MCF 10A (cell line): Measurements from ENCODE around the gene AVPR2. TPM values are rescaled to one million over a fixed set of nuclear protein-coding genes. Genes with fewer than 3 reads are reported as not detected.

Source experiments
- BruUV-seq: library from RNA; stranded (reverse); fragments of 400-500 nt; replicated peaks from 2 replicates; lab custom pipeline; 2021; lab: Mats Ljungman, UMichigan
- CTCF ChIA-PET: fragments of 300-600 bp; sonication (Branson Sonifier 250); formaldehyde crosslinking; extraction: SDS; loops from one replicate; lab custom pipeline; 2021; ENCODE audit warnings: antibody characterized with exemption, inconsistent platforms; lab: Yijun Ruan, JAX
- POLR2A ChIA-PET: fragments of 300-600, 350-650 bp; sonication (Branson Sonifier 250); formaldehyde crosslinking; extraction: SDS; loops from one replicate; lab custom pipeline; 2020; ENCODE audit warnings: antibody characterized with exemption, inconsistent platforms; lab: Yijun Ruan, JAX
- DNase-seq: peaks from one replicate; pipeline ENCODE4 v3.0.0-alpha.2; 2018; ENCODE audit not compliant: unreplicated experiment
- H3K27ac Mint-ChIP-seq: one replicate; pipeline ENCODE4 v1.8.0; 2022; ENCODE audit warnings: mild to moderate bottlenecking, low read depth, mixed read lengths; ENCODE audit not compliant: unreplicated experiment
- H3K27me3 Mint-ChIP-seq: one replicate; pipeline ENCODE4 v1.8.0; 2022; ENCODE audit warnings: mixed read lengths; ENCODE audit not compliant: insufficient read depth, unreplicated experiment
- H3K36me3 Mint-ChIP-seq: one replicate; pipeline ENCODE4 v1.8.0; 2022; ENCODE audit warnings: mild to moderate bottlenecking, moderate library complexity, mixed read lengths; ENCODE audit not compliant: insufficient read depth, unreplicated experiment
- H3K4me1 Mint-ChIP-seq: one replicate; pipeline ENCODE4 v1.8.0; 2022; ENCODE audit warnings: mixed read lengths; ENCODE audit not compliant: insufficient read depth, unreplicated experiment
- H3K4me3 Mint-ChIP-seq: one replicate; pipeline ENCODE4 v1.8.0; 2022; ENCODE audit warnings: mild to moderate bottlenecking, moderate library complexity, mixed read lengths; ENCODE audit not compliant: unreplicated experiment
- H3K9me3 Mint-ChIP-seq: one replicate; pipeline ENCODE4 v1.8.0; 2022; ENCODE audit warnings: mixed read lengths; ENCODE audit not compliant: unreplicated experiment
- CTCF ChIP-seq: fragments of 200-600 bp; IDR thresholded peaks from one replicate; pipeline ENCODE4 v1.8.0; 2022; ENCODE audit warnings: antibody characterized with exemption, mild to moderate bottlenecking; ENCODE audit not compliant: unreplicated experiment
- intact Hi-C: fragments of 100-400 bp; cut with micrococcal nuclease; formaldehyde crosslinking; loops from 2 replicates; pipeline ENCODE4 v1.14.1; 2022
- total RNA-seq: library from RNA; stranded (reverse); gene quantifications from 2 replicates; pipeline ENCODE4 v1.2.3, GENCODE V29; 2022

AVPR2 gene
- total RNA-seq, 1 experiment from 2014 or later, result not detected

DNA sequence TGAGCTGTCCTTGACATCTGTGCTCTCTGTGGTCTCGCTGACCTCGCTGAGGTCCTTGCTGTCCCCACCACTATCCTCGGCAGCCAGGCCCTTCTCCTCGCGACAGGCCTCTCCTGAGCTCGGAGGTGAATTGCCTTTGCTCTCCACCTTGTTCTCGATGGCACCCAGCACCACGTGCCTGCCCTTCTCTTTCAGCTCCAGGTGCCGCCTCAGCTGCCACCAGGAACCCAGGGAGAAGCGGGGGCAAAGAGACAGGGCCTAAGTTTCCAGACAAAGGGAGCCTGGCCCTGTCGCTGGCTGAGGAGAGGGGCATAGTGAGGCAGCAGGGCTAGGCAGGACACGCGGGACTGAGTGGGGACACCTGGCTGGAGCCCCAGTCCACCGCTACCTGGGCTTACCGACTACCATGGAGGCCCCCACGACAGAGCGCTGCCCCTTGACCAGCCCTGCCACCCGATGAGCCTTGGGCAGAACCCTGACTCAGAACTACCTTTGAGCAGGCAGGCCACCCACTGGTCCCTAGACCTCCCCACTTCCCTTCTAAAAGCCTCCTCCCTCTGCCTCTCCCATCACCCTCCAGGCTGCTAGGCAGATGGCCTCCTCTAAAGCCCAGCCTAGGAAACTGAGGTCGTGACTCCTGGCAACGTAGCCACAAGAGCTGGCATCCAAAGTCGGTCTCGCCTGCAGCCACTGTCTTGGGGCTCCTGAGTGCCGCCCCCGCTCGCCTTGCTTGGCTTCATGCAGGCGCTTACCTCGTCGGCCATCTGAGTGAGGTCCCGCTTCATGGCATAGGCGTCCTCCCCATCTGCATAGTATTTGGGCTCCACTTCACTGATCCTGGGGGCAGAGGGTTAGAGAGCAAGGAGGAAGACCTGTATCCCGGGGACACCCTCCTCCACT lies 25.8 kb downstream of the AVPR2 start:
- ChIA-PET CTCF (interaction anchor here (0.5 to 2.2 kb wide), 5 partner anchors 17 to 164 kb away, joined by 3 to 10 read pairs (median 3); no protein-coding TSS in a partner anchor), POLR2A (interaction anchor here (0.7 kb wide), 1 partner anchor 17 kb away, joined by 4 read pairs; no protein-coding TSS in a partner anchor)
- intact Hi-C loops, result no loop called here
- H3K4me3 Mint-ChIP-seq, result no peak overlapping the region
- H3K4me1 Mint-ChIP-seq, result no peaks in the 10 kb centered on the region
- H3K9me3 Mint-ChIP-seq, result no peaks in the 10 kb centered on the region
- no peaks in the 10 kb centered on the region for H3K27me3 Mint-ChIP-seq
- peaks cover 10% of the 10 kb centered on the region for H3K36me3 Mint-ChIP-seq
- no peak for TF ChIP-seq CTCF
- no peak for DNase-seq
- no TSS peak for BruUV-seq
- H3K27ac Mint-ChIP-seq, result no peak overlapping the region

DNA sequence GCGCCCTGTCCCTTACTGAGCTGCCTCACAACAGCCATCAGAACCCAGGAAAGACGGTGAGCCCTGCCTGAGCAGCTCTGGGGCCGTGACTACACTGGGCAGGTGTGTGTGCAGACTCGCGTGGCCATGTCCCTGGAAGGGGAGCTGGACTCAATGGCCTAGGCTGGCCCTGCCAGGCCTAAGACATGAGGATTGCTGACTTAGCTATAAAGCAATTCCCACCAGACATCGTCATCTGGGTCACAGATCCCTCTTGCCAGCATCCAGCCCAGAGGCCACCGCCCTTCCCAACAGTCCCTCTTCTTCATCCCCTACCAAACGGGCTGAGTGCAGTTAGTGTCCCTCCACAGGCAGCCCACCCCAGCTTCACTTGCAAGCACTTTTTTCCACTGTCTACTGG lies 26.7 kb downstream of the AVPR2 start:
- TF ChIP-seq CTCF, result no peak
- DNase-seq, result no peak
- Mint-ChIP-seq H3K4me3 (no peak overlapping the region), H3K27ac (no peak overlapping the region), H3K4me1 (no peaks in the 10 kb centered on the region), H3K27me3 (peaks cover under 1% of the 10 kb centered on the region), H3K36me3 (peaks cover 10% of the 10 kb centered on the region), H3K9me3 (no peaks in the 10 kb centered on the region)
- POLR2A ChIA-PET, result no interaction called here
- CTCF ChIA-PET, result interaction anchor here (2.2 to 3.9 kb wide), 2 partner anchors 8 to 16 kb away, joined by 10 to 17 read pairs; no protein-coding TSS in a partner anchor
- intact Hi-C loops, result no loop called here
- no TSS peak for BruUV-seq

- DNase-seq, result no peak
- no peak overlapping the region for H3K27ac Mint-ChIP-seq
- BruUV-seq, result no TSS peak
- ChIA-PET POLR2A (no interaction called here), CTCF (interaction anchor here (2.2 to 3.9 kb wide), 2 partner anchors 9 to 15 kb away, joined by 10 to 17 read pairs; no protein-coding TSS in a partner anchor)
- no peaks in the 10 kb centered on the region for H3K9me3 Mint-ChIP-seq
- H3K4me1 Mint-ChIP-seq, result no peaks in the 10 kb centered on the region
- H3K4me3 Mint-ChIP-seq, result no peak overlapping the region
- no peak for TF ChIP-seq CTCF
- intact Hi-C loops, result no loop called here
- H3K36me3 Mint-ChIP-seq, result peaks cover 10% of the 10 kb centered on the region
- H3K27me3 Mint-ChIP-seq, result peaks cover 7% of the 10 kb centered on the region
Observed at GRCh38 chrX:153931748-153932147, 27.3 kb downstream of the AVPR2 start.

DNA sequence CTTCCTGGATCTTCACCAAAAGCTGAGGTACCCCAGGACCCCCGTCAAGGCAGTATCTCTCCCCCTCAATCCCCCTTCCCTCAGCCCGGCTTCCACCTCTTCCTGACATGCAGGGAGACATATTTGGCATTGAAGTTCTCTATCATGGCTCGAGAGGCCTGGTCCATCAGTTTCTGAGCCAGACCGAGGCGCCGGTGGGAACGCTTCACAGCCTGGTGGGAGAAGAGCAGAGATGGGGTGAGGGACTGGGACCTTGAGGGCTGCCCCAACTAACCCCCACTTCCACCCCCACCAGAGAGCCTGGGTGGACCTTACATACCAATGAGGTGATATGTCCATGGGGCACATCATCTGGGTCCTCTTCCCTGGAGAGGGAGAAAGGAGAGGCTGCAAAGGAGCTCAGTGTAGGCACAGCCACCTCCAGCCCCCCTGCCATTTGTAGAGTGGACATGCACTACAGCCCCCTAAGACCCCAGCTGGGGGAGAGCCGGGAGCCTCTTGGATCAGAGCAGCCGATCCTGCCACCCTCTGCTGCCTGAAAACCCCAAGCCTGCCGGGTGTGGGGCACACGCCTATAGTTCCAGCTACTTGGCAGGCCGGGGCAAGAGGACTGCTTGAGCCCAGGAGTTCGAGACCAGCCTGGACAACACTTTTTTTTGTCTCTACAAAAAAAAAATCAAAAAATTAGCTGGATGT lies 27.9 kb downstream of the AVPR2 start:
- Mint-ChIP-seq H3K9me3 (no peaks in the 10 kb centered on the region), H3K36me3 (peaks cover 10% of the 10 kb centered on the region), H3K27me3 (peaks cover 11% of the 10 kb centered on the region), H3K4me3 (no peak overlapping the region), H3K27ac (no peak overlapping the region), H3K4me1 (no peaks in the 10 kb centered on the region)
- POLR2A ChIA-PET, result no interaction called here
- intact Hi-C loops, result no loop called here
- no TSS peak for BruUV-seq
- TF ChIP-seq CTCF, result no peak
- DNase-seq, result no peak
- CTCF ChIA-PET, result interaction anchor here (0.6 to 3.9 kb wide), 5 partner anchors 9 to 708 kb away, joined by 3 to 17 read pairs (median 5); no protein-coding TSS in a partner anchor
